GM12892 (cell line): ENCODE measurements around the gene ATF6.

Source experiments
- POLR2A ChIP-seq: IDR thresholded peaks from 2 replicates; pipeline ENCODE4 v1.6.1; 2011; ENCODE audit warnings: low read depth, low read length, control low read depth
- POLR2AphosphoS5 ChIP-seq: IDR thresholded peaks from 2 replicates; pipeline ENCODE4 v1.6.1; 2011; ENCODE audit warnings: low read depth, low read length, control low read depth

DNA sequence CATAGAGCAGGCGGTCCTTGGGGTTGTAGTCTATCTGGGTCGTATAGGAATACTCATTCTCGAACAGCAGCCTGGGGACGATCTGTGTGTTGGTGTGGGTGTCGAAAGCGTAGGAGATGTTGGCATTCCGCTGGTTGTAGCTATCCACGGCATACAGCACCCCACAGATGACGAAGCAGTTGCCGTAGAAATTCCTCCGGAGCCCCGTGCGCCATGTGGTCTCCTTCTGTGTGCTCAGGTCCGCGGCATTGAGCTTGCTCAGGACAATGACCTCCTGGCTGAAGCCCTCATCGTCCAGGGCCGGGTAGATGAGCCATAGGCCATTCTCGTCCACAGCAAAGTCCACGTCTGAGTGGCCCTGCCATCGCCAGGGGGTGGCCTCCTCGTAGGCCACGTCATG lies 217.6 kb downstream of the ATF6 start:
- no peak for TF ChIP-seq POLR2AphosphoS5
- TF ChIP-seq POLR2A = no peak
